IPS DF 19.7 (cell line): ENCODE measurements around the gene ARHGAP11A.
"Not testable (repeated sequence)": the region's sequence is repeated elsewhere in the genome, so short reads cannot be mapped to it uniquely, and the experiment has no call there.

Source experiments
- DNase-seq: peaks from one replicate; pipeline ENCODE4 v3.0.0-alpha.2; 2013; ENCODE audit warnings: low read depth, low spot score

The ARHGAP11A gene, protein sequence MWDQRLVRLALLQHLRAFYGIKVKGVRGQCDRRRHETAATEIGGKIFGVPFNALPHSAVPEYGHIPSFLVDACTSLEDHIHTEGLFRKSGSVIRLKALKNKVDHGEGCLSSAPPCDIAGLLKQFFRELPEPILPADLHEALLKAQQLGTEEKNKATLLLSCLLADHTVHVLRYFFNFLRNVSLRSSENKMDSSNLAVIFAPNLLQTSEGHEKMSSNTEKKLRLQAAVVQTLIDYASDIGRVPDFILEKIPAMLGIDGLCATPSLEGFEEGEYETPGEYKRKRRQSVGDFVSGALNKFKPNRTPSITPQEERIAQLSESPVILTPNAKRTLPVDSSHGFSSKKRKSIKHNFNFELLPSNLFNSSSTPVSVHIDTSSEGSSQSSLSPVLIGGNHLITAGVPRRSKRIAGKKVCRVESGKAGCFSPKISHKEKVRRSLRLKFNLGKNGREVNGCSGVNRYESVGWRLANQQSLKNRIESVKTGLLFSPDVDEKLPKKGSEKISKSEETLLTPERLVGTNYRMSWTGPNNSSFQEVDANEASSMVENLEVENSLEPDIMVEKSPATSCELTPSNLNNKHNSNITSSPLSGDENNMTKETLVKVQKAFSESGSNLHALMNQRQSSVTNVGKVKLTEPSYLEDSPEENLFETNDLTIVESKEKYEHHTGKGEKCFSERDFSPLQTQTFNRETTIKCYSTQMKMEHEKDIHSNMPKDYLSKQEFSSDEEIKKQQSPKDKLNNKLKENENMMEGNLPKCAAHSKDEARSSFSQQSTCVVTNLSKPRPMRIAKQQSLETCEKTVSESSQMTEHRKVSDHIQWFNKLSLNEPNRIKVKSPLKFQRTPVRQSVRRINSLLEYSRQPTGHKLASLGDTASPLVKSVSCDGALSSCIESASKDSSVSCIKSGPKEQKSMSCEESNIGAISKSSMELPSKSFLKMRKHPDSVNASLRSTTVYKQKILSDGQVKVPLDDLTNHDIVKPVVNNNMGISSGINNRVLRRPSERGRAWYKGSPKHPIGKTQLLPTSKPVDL

DNA sequence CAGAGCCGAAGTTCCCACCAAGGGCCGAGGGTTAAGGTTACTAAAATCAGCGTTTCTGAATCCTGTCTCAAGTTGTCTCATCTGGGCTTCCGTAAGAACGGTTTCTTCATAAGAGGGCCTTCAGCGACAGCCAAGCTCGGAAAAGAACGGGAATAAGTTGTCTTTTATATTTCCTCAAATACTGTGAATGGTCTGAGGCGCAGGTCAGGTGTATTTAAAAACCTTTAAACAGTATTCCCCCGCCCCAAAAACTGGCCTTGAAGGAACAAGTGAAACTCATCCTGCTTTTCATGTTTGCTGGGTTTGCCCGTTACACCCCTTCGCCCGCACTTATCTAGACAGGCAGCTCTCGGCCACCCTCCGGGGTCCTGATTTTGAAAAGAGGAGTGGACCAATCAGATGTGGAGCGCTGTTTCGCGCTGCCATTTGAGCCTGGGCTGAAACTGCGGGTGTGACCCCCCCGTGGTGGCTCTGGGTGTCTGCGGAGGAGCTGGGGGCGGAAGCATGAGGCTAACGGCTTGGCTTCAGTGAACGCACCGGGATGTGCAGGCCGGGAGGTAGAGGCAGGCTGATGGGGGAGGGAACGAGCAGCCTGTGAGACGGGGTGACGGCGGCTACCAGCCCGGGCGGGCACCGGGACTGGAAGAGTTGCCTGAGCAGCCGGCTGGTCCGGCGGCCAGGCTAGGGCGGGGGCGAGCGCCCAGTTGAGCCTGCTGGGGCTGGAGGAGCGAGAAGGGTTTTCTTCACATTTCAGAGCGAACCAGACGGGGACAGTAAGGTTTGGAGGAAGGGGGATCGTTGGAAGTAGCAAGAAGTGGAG, at the start of gene ARHGAP11A:
Gene ARHGAP11A, plus strand, starts transcription at position 454 of the 820 bp plus-strand sequence. CDS start 708 bp downstream, outside the sequence.
- DNase-seq = peak; percentile 61

DNA sequence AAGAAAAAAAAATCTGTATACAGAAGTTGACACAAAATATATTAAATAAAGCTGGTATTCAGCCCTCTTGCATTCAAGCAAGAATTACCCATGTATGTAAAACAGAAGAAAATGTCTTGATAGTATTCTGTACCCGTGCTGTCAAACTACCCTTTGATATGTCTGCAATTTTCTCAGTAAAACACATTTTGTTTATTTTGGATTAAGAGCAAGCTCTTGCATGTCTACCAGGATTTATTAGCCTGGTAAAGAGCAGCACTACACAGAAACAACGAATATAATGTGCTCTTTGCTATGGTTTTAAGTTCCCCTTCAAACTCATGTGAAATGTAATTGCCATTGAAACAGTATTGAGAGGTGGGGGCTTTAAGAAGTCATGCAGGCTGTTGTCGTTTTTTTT, 46.3 kb upstream of the ARHGAP11A start:
- DNase-seq = not testable (repeated sequence)

DNA sequence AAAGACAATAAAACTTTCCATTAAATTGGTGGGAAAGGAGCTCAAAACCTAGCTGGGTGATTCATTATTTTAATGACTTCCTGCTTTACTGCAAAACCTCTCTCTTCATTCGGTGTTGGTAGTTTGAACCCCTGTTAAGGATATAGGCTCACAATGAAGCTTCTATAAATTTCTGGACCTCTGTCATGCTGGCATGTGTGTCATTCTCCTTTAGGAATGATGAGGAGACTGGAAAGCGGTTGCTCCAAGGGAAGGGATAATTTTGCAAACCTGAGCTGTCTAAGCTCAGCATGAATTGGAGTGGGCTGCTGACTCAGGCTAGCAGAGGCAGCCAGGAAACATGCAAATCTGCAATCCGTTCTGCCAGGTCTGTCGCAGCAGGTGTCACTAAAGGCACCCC, 36.8 kb upstream of the ARHGAP11A start:
- not testable (repeated sequence) for DNase-seq

DNA sequence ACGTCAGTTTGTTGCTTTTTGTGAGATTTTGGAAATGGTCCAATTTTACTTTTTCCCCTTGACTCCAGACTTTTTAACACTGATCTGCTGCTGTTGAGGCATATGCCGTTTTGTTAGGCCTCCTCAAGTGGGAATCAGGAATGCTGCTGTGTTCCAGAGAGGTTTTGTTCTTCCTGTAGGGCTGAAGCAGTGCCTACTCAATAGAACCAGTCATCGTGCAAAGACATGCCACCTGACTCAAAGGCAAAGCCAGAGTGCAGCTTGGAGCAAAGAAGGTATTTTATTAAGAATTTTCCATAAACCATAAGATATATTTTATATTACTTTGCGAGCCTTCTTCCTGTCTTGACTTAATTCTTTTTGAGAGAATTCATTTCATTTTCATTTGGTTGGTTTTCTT, 29.5 kb upstream of the ARHGAP11A start:
- DNase-seq = not testable (repeated sequence)

DNA sequence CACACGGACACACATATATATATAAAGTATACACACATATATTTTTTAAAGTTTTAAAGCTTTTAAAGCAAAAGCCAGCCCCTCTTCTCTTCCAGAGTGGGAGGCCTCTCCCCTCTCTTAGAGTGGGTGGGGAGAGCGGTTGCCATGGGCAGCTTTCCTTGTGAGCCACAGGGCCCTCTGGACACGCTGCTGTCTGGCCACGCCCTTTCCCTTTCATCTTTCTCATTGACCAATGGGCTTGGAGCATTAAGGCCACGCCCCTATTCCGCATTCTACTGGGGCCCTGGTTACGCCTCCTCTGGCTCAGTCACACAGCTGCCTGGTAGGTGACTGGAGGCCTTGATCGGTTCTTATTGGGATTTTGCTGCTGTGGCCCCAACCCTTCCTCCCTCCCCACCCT, 22.2 kb upstream of the ARHGAP11A start, which contains the start of gene GOLGA8N:
Gene GOLGA8N, plus strand, starts transcription at position 306 of the 400 bp plus-strand sequence.
- not testable (repeated sequence) for DNase-seq

DNA sequence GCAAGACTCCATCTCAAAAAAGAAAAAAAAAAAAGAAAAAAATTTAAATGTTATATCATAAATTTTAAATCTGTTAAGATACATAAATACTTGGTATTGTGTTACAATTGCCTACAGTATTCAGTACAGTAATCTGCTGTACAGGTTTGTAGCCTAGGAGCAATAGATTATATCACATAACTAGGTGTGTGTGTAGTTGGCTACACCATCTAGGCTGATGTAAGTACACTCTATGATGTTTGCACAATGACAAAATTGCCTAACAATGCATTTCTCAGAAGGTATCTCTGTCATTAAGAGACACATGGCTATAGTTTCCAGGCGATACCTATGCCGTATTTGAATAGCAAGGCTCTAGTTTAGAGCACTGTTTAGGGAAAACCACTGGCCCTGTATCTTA, 5.8 kb upstream of the ARHGAP11A start:
- DNase-seq = not testable (repeated sequence)

DNA sequence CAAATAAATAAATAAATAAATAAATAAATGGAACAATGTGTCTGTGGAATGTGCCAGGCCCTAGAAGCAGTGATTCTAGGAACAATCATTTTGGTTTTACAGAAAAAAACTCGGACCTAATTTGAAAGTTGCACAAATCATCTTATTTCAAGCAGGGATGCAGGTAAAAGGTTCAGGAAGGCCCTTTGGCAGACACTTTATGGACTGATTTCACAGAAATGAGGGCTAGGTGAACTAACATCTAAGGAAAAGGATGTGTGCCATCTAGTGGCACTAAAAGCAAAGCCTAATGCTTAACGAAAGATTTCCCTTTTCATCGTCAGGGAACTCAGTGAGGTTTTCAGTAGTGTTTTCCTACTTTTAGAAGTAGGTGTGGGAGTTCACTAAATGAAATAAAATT, 4.6 kb upstream of the ARHGAP11A start:
- DNase-seq = not testable (repeated sequence)

DNA sequence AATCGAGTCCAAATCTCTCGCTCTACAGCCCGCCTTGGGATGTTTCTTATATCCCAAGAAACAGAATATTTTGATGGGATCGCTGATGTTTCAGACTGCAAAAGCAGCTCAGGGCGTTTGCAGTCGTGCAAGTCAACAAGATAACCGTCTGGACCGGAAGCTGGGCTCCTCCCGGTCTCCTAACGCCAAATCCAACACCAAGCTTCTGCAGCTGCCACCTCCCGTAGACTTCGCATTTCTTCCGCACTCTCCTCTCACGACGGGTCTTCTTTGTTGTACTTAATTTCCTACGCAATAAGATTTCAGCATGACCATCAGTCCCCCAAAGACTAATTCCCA, 623 bp upstream of the ARHGAP11A start:
- not testable (repeated sequence) for DNase-seq

DNA sequence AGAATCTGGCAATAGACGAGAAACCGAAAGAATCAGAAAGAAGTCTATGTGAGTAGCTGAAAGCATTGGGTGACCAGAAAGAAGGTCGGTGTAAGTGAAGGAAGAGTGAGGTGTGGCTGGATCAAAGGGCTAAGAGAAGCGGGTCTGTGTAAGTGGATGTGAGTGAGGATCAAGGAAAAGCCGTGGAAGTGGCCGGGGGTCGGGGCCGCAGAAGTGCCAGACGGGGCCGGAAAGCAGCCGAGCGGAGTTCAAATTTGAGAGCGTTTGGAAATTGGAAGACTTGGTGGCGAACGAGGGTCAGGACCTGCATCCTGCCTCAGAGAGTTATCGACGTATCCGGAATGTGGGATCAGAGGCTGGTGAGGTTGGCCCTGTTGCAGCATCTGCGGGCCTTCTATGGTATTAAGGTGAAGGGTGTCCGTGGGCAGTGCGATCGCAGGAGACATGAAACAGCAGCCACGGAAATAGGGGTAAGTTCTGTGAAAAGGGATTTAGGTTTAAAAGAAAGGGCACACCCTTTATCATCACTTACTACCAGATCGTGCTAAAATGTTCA, 645 bp downstream of the ARHGAP11A start:
- DNase-seq = not testable (repeated sequence)

DNA sequence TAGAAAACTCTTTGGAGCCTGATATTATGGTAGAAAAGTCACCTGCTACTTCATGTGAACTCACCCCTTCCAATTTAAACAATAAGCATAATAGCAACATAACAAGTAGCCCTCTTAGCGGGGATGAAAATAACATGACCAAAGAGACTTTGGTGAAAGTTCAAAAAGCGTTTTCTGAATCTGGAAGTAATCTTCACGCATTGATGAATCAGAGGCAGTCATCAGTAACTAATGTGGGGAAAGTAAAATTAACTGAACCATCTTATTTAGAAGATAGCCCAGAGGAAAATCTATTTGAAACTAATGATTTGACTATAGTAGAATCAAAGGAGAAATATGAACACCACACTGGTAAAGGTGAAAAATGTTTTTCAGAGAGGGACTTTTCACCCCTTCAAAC, 21.1 kb downstream of the ARHGAP11A start:
- DNase-seq = no peak

DNA sequence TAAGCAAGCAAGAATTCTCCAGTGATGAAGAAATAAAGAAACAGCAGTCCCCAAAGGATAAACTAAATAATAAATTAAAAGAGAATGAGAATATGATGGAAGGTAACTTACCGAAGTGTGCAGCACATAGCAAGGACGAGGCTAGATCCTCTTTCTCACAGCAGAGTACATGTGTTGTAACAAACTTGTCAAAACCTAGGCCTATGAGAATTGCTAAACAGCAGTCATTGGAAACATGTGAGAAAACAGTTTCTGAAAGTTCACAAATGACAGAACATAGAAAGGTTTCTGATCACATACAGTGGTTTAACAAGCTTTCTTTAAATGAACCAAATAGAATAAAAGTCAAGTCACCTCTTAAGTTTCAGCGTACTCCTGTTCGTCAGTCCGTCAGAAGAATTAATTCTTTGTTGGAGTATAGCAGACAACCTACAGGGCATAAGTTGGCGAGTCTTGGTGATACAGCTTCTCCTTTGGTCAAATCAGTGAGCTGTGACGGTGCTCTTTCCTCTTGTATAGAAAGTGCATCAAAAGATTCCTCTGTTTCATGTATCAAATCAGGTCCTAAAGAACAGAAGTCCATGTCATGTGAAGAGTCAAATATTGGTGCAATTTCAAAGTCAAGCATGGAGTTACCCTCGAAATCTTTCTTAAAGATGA, 21.7 kb downstream of the ARHGAP11A start:
- no peak for DNase-seq

DNA sequence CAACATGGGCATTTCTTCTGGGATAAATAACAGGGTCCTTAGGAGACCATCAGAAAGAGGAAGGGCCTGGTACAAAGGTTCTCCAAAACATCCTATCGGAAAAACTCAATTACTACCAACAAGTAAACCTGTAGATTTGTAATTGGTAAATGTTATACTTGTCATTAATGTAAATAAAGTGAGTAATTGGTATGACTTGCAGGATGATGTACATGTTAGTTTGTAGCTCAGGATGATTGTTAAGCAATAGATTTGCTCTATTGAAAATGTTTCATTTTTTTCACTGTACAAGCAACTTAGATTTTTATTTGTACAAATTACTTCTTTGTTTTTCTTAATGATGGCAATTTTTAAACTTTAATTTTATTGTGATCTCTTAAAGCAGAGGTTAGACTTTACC, 22.4 kb downstream of the ARHGAP11A start:
- DNase-seq = no peak

DNA sequence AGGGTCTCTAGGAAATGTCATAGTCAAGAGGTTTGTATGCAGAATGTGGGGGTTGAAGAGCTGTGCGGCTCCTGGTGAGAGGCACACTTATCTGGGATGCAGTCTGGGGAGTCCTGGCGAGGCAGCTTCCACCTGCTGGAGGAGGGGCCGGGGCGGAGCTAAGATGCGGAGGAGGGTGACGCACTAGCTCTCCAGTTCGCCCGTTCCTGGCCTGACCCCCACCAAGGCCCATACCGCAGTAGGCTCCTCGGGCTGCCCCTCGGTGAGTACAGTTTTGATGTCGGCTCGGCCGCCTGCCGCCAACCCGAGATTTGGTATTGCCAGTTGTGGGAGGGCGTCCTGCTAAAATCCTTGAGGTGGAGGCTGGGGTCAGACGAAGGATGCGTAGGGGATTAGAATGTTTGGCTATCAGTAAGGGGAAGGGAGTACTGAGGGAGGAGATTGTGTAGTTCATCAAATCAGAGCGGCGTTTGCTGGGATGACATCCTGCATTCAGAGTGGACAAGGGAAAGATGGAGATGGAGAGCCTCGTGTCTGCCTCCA, 26.3 kb downstream of the ARHGAP11A start, which contains the start of gene SCG5:
Gene SCG5, plus strand, starts transcription at position 194 of the 543 bp plus-strand sequence. CDS start 1,883 bp downstream, outside the sequence.
- no peak for DNase-seq

DNA sequence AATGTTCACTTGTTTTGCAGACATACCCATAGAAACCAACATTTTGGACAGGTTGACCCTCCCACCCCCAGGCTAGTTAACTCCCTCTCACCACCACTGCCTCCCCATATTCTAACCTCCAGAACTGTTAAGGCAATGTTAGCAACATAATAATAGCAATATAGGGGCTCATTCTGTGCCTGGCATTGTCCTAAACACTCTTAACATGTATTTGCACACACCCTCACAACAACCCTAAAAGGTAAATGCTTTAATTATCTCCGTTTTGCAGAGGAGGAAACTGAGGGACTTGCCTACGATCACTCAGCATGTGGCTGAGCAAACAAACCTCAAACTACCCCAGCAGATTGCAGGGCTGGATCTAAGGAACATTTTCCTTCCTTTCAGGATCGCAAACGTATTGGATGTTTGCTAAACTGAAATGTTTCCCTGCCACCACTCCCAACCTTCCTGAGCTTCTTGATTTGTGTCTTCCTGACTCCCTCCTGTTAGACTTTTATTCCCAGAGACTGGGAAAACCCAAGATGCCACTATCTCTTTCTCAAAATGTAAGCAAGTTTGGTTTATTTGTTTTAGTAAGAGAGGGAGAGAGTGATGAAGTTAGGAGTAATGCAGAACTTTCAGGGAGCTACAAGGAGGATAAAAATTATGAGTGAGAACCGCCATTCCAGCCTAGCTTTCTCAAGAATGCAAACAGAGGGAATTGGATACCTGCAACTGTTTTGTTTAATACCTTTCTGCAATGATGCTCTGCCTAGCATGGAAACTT, 27.5 kb downstream of the ARHGAP11A start:
- no peak for DNase-seq

DNA sequence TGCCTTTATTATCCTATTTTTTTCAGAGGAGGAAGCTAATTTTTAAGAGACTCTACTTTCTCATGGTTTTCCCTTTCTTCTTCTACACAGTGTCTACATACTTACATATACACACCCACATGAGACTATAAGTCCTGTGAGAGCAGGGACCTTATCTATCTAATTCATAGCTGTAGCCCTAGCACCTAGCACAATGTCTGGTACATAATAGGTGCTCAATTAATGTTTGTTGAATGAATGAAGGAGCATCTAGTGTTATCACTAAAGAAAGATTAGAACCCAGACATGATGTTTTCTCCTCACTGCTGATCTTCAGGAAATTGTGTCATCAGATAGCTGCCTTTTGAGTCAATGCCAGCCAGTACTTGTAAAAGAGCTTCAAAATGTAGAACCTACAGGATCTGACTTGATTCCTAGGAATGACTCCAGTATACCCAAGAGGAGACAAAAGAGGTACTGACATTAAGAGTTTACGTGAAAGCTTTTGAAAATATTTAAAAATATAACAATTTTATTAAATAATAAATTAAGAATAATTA, 28.7 kb downstream of the ARHGAP11A start:
- no peak for DNase-seq

DNA sequence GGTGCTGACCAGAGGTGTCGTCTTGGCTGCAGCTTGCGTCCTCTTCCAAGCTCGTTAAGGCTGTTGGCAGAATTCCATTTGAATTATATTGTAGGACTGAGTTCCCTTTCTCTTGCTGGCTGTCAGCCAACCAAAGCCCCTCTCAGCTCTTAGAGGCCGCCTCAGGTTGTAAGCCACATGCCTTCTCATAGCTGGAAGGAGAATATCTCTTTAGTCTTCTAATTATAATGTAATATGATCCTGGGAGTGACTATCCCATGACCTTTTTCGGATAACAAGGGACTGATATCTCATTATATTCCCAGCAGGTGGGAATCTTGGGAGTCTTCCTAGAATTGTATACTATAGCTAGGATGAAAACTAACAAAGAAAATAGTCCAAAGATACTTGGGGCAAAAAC, 31.0 kb downstream of the ARHGAP11A start:
- DNase-seq = no peak

DNA sequence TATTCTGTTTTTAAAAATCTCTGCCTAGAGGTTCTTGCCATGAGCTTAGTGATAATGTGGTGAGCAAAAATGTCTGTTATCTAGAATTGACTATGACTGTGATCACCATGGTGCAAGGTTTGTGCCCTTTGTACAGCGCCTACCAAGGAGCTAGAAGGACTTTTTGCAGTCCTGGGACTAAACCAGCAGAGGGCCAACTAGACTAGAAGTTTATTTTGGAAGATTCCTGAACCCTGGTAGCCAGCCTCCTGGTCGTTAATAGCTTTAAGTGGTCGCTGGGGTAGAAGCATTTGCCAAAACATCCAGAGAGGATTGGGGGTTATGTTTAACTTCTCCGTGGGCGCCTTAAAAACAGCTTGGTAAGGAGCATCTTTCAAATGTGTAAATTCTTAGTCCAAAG, 34.0 kb downstream of the ARHGAP11A start:
- no peak for DNase-seq

DNA sequence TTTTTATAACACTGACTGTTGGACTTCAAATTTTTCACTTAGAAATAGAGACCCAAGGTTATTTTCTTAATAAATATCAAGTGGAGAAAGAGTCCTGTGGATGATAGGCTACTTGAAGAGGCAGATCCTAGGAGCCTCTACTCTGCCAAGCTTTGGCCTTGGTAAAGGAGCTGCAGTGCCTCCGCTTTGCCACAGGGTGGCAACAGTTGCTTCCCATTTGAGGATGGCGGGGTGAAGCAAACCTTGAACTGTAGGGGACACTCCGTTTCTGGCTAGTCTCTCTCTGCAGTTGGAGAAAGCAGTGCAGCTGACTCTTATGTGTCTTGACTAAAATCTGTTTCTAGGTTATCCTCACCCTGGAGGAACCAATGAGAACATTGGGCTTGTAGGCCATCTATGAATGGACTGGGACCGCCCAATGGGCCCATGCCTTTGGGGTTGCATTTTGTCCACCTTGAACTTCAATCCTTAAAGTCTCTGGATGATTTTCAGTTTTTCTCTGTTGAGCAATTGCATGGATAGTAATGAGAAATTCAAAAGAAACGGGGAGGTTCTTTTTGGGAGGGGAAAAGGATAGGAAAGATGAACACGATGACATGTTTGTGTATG, 36.0 kb downstream of the ARHGAP11A start:
- no peak for DNase-seq

DNA sequence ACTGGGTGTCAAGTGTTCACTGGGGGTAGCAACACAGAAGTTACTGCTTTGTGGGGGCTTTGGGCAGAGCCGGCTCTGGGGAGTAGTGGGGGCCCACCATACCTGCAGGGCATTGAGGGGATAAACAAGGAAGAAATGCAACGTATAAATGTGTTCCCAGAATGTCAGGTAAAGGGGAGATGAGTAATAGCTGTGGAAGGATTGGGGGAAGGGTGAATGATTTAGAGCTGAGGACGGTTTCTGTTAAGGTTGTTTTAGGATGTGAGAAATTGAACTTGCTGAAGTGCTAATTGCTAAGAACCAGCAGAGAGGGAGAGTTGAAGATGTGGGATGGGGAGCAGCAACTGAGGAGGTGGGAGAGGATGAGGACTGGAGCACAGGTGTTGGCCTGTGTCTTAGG, 36.9 kb downstream of the ARHGAP11A start:
- DNase-seq = no peak
